CD4-positive, alpha-beta T cell treated with Interleukin-1 beta for 1 hour (primary cell): Measurements from ENCODE around the gene KIF5C.
A peak's percentile ranks its signal among the peaks of the same experiment; 100 is the strongest.

Experiments used
- DNase-seq, 2 donors: peaks; one replicate each; pipeline ENCODE4 v3.0.0-alpha.2; 2020 to 2022

Gene KIF5C

DNA sequence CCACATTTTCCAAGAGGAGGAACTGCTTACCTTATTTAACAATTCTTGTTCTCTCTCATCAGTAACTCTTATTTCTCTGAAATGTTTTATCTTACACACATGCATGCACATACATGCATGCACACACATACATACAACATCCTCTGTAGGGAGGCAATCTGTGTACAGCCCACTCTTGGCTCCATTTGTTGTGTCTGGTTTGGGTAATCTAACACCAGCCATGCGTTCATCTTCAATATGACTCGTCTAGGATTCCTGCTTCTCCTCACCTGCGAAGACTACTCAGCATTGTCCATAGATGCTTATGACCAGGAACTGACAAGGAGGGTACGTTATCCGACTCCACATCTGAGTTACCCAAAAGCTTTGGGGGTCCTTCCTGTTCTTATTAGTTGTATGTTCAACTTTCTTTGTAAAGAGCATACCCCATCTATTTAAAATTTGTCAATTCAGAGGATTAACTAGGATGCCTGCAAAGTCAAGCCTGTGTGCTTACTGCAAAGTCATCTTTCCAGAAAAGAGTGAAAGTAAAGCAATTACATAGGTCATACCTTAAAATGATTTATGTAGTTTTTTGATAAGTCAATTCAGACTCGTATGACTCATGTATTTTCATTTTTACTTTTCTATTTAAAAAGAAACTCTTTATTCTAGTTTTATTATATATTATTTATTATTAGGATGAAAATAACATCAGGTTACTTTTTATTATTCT, 181.7 kb downstream of the KIF5C start:
- no peak for DNase-seq

DNA sequence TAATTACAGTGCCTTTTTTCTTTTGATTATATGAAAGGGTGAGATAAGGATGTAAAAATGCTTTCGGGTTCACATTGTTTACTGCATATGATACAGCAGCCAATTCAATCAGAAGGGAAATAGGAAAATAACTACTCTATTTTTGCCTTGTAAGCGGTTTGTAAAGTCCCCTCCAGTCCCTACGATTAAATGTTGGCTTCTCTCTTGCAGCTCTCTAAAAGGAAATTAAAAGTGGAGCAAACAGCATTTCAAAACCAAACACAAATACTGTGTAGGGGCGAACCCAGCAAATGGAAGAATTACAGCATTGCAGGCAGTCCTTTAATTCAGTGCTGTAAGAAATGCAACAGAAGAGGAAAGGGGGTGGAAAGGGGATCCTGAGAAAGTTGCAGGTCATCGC, 182.4 kb downstream of the KIF5C start:
- no peak for DNase-seq

DNA sequence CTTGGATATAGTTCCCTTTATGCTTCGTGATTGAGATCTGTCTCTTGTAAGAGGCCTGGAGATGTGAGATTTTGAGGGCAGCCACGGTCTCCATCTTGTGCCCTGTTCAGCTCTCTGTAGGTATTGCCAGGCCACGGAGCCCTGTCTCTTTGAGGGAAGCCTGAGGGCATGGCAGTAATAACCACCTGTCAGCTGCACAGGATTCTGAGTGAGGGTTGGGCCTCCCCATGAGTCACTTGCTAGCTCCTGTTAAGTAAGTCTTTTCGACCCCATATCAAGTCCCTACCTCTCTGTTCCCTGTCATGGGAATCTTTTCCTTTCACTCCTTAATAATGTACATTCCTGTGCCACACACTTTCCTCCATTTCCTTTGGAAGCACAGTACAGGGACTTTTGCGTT, 183.9 kb downstream of the KIF5C start:
- DNase-seq: no peak

DNA sequence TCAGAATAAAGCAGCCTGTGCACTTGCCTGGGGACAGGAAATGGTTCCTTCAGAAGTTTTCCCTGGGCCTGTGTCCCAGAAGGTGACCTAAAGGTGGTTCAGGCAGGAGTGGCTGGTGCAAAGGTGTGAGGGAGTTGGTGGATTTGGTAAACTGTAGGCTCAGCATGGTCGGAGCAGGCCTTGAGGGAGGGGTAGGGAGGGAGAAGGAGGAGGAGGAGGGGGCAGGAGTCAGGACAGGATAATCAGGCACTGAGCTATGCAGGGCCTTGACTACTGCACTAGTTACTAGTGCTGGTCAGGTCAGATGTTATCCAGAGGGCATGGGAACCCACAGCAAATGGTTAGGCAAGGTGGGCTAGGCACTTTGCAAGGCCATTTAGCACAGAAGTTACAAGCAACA, 184.8 kb downstream of the KIF5C start:
- DNase-seq: no peak

DNA sequence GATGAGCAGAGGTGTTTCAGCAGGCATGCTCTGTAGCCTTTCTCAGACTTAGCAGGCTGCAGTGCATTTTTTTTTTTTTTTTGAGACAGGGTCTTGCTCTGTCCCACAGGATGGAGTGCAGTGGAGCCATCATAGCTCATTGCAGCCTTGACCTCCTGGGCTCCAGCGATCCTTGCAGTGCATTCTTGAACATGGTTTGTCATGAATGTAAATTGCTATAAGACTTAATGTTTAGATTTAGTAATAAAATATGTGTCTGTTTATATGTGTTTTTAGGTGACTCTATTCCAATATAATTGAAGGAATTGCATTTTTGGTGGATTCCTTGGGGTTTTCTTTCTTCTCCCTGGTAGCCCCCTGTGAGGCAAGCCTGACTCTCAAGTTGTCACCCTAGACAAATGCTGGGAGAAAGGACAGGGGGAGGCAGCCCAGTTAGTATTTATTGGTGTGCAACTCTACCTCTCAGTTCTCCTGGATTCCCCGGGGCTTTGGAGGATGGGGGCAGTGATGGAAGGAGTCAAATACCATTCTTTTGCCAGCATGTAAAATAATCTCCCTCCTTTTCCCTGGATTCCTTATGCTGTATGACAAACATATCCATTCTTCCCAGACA, 186.2 kb downstream of the KIF5C start:
- no peak for DNase-seq

DNA sequence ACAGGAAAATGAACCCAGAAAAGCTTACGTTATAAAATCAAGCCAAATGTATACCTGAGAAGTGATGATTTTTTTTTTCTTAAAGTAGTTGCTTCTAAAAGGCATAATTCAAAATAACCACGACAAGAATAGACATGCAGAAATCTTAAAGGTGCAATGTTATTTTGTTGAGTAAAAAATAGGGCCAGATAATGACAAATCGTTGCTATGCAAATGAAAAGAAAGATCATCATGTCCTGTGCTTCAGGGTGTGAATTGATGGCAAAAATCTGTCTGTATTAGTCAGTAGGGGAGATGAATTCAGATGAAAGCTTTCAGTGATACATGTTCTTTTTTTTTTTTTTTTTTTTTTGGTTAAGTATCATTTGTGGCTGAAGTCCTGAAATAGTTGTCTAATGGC, 187.5 kb downstream of the KIF5C start:
- no peak for DNase-seq

DNA sequence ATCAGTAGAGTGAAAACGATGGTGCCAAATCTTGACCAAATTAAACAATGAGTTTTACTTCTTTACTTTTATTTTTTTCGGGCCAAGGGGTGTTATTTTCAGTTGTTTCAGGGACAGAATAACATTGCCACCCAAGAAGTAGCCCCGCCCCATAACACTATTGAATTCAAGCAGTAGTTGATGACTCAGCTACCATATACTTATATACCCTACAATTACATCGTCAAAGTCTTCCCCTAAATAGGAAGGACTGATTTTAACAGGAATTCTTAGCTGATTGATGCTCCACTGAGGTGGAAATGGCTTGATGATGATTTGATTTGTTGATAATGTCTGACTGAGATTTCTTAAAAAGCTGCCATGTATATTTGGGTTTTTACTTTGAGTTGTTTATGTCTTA, 188.2 kb downstream of the KIF5C start:
- DNase-seq: no peak

DNA sequence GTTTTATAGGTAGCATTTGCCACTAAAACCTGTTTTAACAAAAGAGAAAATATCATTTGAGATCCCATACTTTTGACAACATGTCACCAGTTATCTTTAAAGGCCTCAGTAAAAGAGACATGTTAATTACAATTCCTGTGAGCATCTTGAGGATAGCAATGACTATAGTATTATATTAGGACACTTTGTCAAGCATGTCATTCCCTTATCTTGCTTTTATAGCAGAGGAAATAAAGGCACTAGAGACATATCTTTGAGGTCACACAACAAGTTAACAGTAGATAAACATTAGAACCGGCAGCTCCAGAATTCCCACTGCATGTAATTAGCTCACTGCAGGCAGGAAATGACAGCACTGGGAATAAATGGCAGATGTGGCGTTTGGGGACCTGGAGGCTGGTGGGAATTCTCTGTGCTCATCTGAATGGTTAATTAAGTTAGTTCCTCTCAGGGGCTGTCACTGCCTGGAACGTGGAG, 189.4 kb downstream of the KIF5C start:
- DNase-seq: no peak

DNA sequence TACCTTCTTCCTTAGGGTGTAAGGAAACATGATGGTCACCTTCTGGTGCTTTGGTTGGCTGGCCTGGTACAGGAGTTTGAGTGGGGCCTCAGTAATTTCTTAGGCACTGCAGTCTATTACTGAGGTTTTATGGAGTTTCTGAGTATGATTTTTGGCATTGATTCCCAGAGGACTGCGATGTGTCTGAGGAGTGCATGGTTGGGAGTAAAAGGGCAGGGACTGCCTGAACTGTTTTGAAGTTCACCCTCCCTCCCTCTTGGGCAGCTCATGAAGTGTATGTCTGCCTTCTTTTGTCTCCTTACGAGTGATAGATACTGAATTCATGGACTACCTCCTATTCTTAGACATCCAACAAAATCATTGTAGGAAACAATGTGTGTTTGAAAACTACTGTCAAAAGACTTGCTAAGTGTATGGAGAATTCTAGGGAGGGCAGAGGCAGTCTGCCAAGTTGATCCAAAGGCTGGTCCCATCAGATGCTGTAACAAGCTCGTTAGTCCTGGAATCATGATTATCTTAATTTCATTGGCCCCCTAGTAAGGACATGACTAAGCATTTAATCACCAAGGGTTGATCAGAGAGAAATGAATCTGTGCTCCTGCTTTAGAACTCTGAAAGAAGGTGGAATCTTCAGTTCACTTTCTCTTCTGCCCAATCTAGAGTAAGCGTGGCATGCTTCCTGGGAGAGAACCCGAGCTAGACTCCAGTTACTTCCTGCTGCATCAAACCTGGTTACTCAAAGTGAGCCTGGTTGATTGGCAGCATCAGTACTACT, 190.0 kb downstream of the KIF5C start:
- DNase-seq: no peak

DNA sequence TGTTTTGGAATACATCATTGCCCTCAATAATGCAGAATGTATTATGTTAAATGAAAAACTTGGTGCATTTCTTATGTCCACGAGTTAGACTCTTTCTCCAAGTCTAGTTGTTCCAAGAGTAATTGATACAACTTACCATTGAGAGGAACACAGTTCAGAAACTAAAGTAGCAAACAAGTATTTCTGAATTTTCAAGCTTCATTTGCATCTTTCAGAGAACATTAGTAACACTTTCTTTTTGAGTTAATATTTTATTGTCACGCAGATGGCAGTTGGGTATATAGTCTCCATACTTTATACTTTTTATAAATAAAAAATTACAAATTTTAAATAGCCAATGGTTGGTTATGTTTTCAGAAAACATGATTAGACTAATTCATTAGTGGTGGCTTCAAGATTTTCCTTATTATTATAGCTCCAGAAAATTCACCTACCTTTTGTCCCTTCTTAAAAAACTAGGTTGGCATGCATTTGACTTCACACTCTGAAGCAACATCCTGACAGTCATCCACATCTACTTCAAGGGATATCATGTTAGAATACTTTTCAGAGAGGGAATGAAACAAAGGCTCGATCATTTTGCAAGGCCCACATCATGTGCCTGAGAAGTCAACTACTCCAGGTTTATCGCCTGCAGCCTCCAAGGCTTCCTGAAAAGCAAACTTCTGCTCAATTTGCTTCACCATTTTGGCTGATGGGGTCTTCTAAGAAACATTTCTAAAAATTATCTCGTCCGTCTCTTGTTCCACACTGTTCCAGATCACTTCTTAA, 193.4 kb downstream of the KIF5C start:
- no peak for DNase-seq

DNA sequence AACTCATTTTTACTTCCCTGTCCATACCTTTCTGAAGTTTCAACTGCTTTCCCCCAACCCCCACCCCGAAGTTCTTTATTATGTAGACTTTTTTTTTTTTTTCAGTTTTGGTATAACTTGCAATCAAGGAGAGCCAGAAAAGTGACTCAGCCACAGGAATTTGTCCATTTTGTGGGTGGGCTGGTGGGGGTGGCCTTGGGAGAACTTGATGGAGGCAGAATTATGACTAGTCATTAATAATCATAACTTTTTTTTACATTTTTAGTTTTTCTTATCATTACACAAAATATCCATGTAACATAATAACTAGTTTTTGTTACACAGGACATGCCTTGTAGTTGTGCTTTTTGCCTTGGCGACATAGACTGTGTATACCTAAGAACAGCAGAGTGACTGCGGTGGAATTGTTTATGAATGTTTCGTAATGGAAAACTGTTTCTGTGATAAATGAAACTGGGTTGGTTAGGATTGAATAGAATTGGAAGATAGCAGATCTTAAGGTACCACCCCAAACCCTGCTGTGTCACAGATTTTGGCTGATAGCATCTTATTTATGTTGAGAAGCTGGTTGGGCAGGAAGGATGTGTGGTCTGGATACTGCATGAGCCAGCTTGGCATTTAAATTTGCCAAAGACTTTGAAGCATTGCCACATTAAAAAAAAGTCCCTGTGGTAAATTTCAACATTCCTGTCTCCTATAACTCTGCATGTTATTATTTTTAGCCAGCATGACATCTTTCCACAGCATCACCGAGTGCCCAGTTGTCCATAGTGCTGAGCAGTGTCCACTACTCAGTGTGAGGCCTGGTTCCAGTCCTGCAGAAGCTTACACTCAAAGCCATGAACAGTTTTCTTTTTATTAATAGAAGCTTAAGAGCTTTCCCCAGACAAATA, 194.2 kb downstream of the KIF5C start:
- peak; percentile 20 to 31 for DNase-seq

DNA sequence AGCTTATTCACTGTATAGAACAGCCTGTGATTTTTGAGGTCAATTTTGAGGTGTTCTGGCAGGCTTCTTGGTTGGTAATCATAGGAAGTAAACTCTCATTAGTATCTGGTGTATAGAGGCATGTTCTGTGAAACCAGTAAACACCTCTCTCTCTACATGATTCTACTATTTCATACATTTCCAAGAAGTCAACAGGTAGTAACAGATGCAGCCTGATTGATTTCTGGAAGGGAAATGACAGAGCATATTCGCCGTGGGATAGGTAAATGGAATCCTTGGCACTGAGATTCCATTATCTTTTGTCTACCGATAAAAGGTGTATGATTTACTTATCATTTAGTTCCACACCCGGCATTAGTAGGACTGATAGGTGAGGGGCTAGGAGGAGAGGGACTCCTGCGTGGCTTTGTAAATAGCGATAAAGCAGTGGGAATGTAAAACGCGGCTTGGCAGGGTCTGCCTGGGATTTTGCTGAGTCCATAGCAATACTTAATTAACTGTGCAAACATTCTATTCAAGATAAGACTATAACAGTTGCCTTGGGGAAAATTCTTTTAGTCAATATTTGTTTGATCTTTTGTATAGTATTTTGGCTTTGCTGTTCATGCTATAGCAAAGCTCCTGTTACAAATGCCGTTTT, 195.8 kb downstream of the KIF5C start:
- no peak for DNase-seq

DNA sequence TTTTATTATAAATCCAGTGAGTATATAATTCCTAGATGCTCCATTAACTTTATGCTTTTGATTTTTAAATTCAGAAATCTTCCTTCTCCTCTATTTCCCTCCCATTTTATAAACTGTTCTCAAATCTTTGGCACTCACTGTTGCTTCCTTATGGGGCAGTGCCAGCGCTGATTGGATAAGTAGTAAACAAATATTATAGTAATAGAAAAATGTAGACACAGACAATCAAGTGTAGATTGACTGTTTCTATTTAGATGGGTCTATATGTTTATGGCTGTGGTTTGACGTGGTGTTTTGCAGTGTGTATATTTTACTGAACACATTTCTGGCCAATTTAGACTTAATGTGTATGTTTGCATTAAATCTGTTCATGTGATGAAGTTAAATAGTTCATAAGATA, 200.1 kb downstream of the KIF5C start:
- no peak for DNase-seq

DNA sequence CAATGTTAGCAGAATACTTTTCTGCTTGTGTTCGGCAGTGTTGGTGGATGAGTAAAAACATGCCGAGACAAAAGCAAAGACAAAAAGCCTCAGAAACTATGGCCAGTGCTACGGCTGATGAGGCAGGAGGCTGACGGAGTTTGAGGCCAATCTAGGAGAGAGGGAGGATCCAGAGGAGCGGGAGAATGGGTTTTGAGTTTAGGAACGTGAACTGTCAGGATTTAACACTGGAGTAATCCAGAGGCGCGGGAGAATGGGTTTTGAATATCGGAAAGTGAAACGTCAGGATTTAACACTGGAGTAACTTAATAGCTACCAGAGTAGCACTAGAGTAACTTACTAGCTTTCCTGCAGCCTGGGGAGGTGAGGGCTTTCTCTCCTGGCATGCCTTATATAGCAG, 200.8 kb downstream of the KIF5C start:
- DNase-seq: no peak
